B cell (primary cell): ENCODE measurements around the gene SMCR8. TPM values are rescaled to one million over a fixed set of nuclear protein-coding genes. Genes with fewer than 3 reads are reported as not detected.

Experiments
- ATAC-seq: fragments of 200-7000 bp; cut with Tn5 transposase; one replicate; pipeline ENCODE4 v1.10.0; 2021; ENCODE audit warnings: low read depth, mild to moderate bottlenecking, moderate number of reproducible peaks, moderate library complexity
- CTCF ChIA-PET: fragments of 350-600 bp; sonication (Branson Sonifier 250); formaldehyde crosslinking; loops from one replicate; lab custom pipeline; 2021; ENCODE audit warnings: antibody characterized with exemption, inconsistent platforms; lab: Charles Lee
- POLR2A ChIA-PET: fragments of 350-600 bp; sonication (Branson Sonifier 250); formaldehyde crosslinking; loops from one replicate; lab custom pipeline; 2021; ENCODE audit warnings: antibody characterized with exemption; lab: Charles Lee
- DNase-seq: peaks from one replicate; pipeline ENCODE4 v3.0.0; 2013
- H2AFZ ChIP-seq: 2 replicates; pipeline ENCODE4 v1.6.1; 2012; ENCODE audit warnings: mild to moderate bottlenecking, low read depth, low read length; ENCODE audit not compliant: insufficient read depth, poor library complexity, severe bottlenecking
- H3K27ac ChIP-seq, 2 donors: 1 replicate in 1 of 2; 2 replicates in 1 of 2; pipeline ENCODE4 v1.5.1; 2012 to 2013; ENCODE audit warnings: low read length in 2 of 2, mild to moderate bottlenecking in 2 of 2, moderate library complexity in 1 of 2
- H3K27me3 ChIP-seq, 4 experiments: fragments of 200-600 bp in 1 of 4; sonication (generic) in 1 of 4; replicated peaks in 1 of 4; 1 replicate in 2 of 4; 2 replicates in 2 of 4; pipeline versions ENCODE4 v1.6.1 to v1.7.0; 2013 to 2016; ENCODE audit warnings: low read length in 3 of 4, mild to moderate bottlenecking in 2 of 4, mixed read lengths in 1 of 4, moderate library complexity in 1 of 4; ENCODE audit not compliant: insufficient read depth in 4 of 4, control insufficient read depth in 3 of 4; ENCODE audit errors: control extremely low read depth in 1 of 4
- H3K36me3 ChIP-seq, 2 experiments: replicated peaks in 1 of 2; 1 replicate in 1 of 2; 2 replicates in 1 of 2; pipeline versions ENCODE4 v1.6.1 to v1.7.1; 2013; ENCODE audit warnings: low read length in 1 of 2; ENCODE audit not compliant: insufficient read depth in 2 of 2, control insufficient read depth in 1 of 2; ENCODE audit errors: control extremely low read depth in 1 of 2, extremely low read depth in 1 of 2
- H3K4me1 ChIP-seq, 2 donors: fragments of 200-600 bp in 1 of 2; sonication (generic) in 1 of 2; 1 replicate in 1 of 2; 2 replicates in 1 of 2; pipeline versions ENCODE4 v1.5.1 to v1.6.1; 2013 to 2017; ENCODE audit warnings: low read length in 2 of 2; ENCODE audit not compliant: control insufficient read depth in 2 of 2, insufficient read depth in 2 of 2
- H3K4me2 ChIP-seq: replicated peaks from 2 replicates; pipeline ENCODE3; 2012; ENCODE audit warnings: mild to moderate bottlenecking, low read depth, low read length; ENCODE audit not compliant: poor library complexity, severe bottlenecking
- H3K4me3 ChIP-seq, 5 experiments: fragments of 200-600 bp in 1 of 5; sonication (generic) in 1 of 5; 1 replicate in 3 of 5; 2 replicates in 2 of 5; pipeline versions ENCODE4 v1.5.1 to v1.7.0; 2011 to 2016; ENCODE audit warnings: low read length in 4 of 5, mild to moderate bottlenecking in 4 of 5, low read depth in 2 of 5, control low read depth in 1 of 5, moderate library complexity in 1 of 5; ENCODE audit not compliant: insufficient read depth in 1 of 5; ENCODE audit errors: control extremely low read depth in 1 of 5, extremely low read depth in 1 of 5
- H3K79me2 ChIP-seq: fragments of 200-600 bp; sonication (generic); one replicate; pipeline ENCODE4 v1.6.0; 2016; ENCODE audit warnings: low read length; ENCODE audit not compliant: control insufficient read depth, insufficient read depth
- H3K9ac ChIP-seq: fragments of 200-600 bp; sonication (generic); 2 replicates; pipeline ENCODE4 v1.6.1; 2017; ENCODE audit warnings: mild to moderate bottlenecking, low read length, moderate library complexity
- H3K9me3 ChIP-seq, 3 donors: one replicate each; pipeline versions ENCODE4 v1.6.1 to v1.7.1; 2013; ENCODE audit warnings: low read length in 2 of 3; ENCODE audit not compliant: control insufficient read depth in 2 of 3, insufficient read depth in 1 of 3; ENCODE audit errors: control extremely low read depth in 1 of 3
- H4K20me1 ChIP-seq: 2 replicates; pipeline ENCODE4 v1.6.0; 2012; ENCODE audit warnings: mild to moderate bottlenecking, low read length; ENCODE audit not compliant: insufficient read depth, control insufficient read depth, poor library complexity, severe bottlenecking
- H3K27ac Mint-ChIP-seq: one replicate; pipeline ENCODE4 v1.8.0; 2021; ENCODE audit warnings: mixed read lengths
- H3K27me3 Mint-ChIP-seq: one replicate; pipeline ENCODE4 v1.8.0; 2021; ENCODE audit warnings: mixed read lengths
- H3K4me1 Mint-ChIP-seq: one replicate; pipeline ENCODE4 v1.8.0; 2021; ENCODE audit warnings: mixed read lengths
- H3K4me3 Mint-ChIP-seq: one replicate; pipeline ENCODE4 v1.8.0; 2021; ENCODE audit warnings: mixed read lengths
- H3K9me3 Mint-ChIP-seq: one replicate; pipeline ENCODE4 v1.8.0; 2022; ENCODE audit warnings: mixed read lengths; ENCODE audit not compliant: insufficient read depth
- EZH2 ChIP-seq: IDR thresholded peaks from 2 replicates; pipeline ENCODE4 v1.6.1; 2012; ENCODE audit warnings: borderline replicate concordance, low read depth, mild to moderate bottlenecking, moderate library complexity, low read length; ENCODE audit not compliant: insufficient read depth, poor library complexity, severe bottlenecking
- WGBS: methylation state at CpG from one replicate; pipeline ENCODE4 v1.1.5; 2013; ENCODE audit warnings: missing lambda C conversion rate; ENCODE audit not compliant: insufficient coverage; 5-methylcytosine and 5-hydroxymethylcytosine counted together
- intact Hi-C: fragments of 100-400 bp; cut with micrococcal nuclease; formaldehyde crosslinking; loops from one replicate; pipeline ENCODE4 v1.10.0; 2022
- polyA plus RNA-seq: library from polyadenylated mRNA; depleted of rRNA; stranded (reverse); fragments of >200 nt; gene quantifications from 2 replicates; pipeline ENCODE4 v1.2.3, GENCODE V29; 2012
- total RNA-seq, 2 donors: library from RNA; stranded (reverse); fragments of 120-200 nt in 1 of 2; gene quantifications; 1 replicate in 1 of 2; 2 replicates in 1 of 2; pipeline versions ENCODE4 v1.2.3 to v1.2.4, GENCODE V29; 2013 to 2022
- TF ChIP-seq, protein P1 (sequence below): fragments of 200-600 bp; IDR thresholded peaks from one replicate; pipeline ENCODE4 v1.8.0; 2022; ENCODE audit warnings: antibody characterized with exemption, mild to moderate bottlenecking

The SMCR8 gene
- total and polyA plus RNA-seq, 2 donors (not counting 1 experiment from before 2014, with no cell fraction given): 16.2 to 48.0 TPM

GRCh38 chr17:18309202-18309601 lies 5.9 kb upstream of the SMCR8 start:
- Mint-ChIP-seq H3K4me1 (peaks cover 22% of the 10 kb centered on the region), H3K27ac (no peak overlapping the region), H3K27me3 (no peaks in the 10 kb centered on the region), H3K9me3 (no peaks in the 10 kb centered on the region), H3K4me3 (no peak overlapping the region)
- H3K9ac ChIP-seq: no peak overlapping the region
- ATAC-seq (no peak), DNase-seq (no peak)
- no peak overlapping the region for H2AFZ ChIP-seq
- TF ChIP-seq, protein P1, sequence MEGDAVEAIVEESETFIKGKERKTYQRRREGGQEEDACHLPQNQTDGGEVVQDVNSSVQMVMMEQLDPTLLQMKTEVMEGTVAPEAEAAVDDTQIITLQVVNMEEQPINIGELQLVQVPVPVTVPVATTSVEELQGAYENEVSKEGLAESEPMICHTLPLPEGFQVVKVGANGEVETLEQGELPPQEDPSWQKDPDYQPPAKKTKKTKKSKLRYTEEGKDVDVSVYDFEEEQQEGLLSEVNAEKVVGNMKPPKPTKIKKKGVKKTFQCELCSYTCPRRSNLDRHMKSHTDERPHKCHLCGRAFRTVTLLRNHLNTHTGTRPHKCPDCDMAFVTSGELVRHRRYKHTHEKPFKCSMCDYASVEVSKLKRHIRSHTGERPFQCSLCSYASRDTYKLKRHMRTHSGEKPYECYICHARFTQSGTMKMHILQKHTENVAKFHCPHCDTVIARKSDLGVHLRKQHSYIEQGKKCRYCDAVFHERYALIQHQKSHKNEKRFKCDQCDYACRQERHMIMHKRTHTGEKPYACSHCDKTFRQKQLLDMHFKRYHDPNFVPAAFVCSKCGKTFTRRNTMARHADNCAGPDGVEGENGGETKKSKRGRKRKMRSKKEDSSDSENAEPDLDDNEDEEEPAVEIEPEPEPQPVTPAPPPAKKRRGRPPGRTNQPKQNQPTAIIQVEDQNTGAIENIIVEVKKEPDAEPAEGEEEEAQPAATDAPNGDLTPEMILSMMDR: no peak
- no peak for TF ChIP-seq EZH2
- H3K4me3 ChIP-seq: no peak overlapping the region
- POLR2A ChIA-PET: no interaction called here
- intact Hi-C loops: no loop called here
- CTCF ChIA-PET: no interaction called here
- peaks cover 20% of the 10 kb centered on the region for H4K20me1 ChIP-seq
- no peaks in the 10 kb centered on the region for H3K9me3 ChIP-seq
- no CpG with 5 or more reads among the region's 4 CpGs for WGBS
- H3K4me2 ChIP-seq: no peak overlapping the region
- peaks cover 8 to 11% of the 10 kb centered on the region in 2 donors for H3K4me1 ChIP-seq
- peaks cover 41% of the 10 kb centered on the region for H3K79me2 ChIP-seq
- peaks cover 6 to 31% of the 10 kb centered on the region in 2 experiments for H3K36me3 ChIP-seq
- H3K27me3 ChIP-seq: no peaks in the 10 kb centered on the region
- H3K27ac ChIP-seq: no peak overlapping the region

- peaks cover 43 to 52% of the 10 kb centered on the region in 2 donors for H3K4me1 ChIP-seq
- CTCF ChIA-PET: interaction anchor here (0.5 to 0.7 kb wide), 2 partner anchors 28 to 48 kb away, joined by 3 to 4 read pairs; no protein-coding TSS in a partner anchor
- peaks cover 0 to 14% (median 0%) of the 10 kb centered on the region in 3 donors for H3K9me3 ChIP-seq
- Mint-ChIP-seq H3K4me3 (peak overlapping the region; percentile 96), H3K9me3 (no peaks in the 10 kb centered on the region), H3K27me3 (no peaks in the 10 kb centered on the region), H3K4me1 (peaks cover 67% of the 10 kb centered on the region), H3K27ac (peak overlapping the region; percentile 98)
- POLR2A ChIA-PET: interaction anchor here (0.7 to 1.3 kb wide), 4 partner anchors 49 to 130 kb away, joined by 3 to 4 read pairs (median 3); partner anchors contain the start of genes MIEF2 and SHMT1
- no peak for DNase-seq
- no peaks in the 10 kb centered on the region for H3K27me3 ChIP-seq
- peaks cover 57% of the 10 kb centered on the region for H4K20me1 ChIP-seq
- peak overlapping the region; percentile 74 to 98 (median 87) for H3K4me3 ChIP-seq
- H3K79me2 ChIP-seq: peaks cover 80% of the 10 kb centered on the region
- peak overlapping the region; percentile 92 for H3K9ac ChIP-seq
- whole genome bisulfite sequencing: under 1% methylated on average over 36 of the region's 39 CpGs
- intact Hi-C loops: no loop called here
- TF ChIP-seq, protein P1: no peak
- TF ChIP-seq EZH2: no peak
- peak; percentile 4 for ATAC-seq
- peak overlapping the region; percentile 88 for H3K4me2 ChIP-seq
- peak overlapping the region; percentile 91 for H2AFZ ChIP-seq
- peak overlapping the region; percentile 91 to 99 for H3K27ac ChIP-seq
- peaks cover 0 to 31% of the 10 kb centered on the region in 2 experiments for H3K36me3 ChIP-seq
Measured at GRCh38 chr17:18314059-18314730, 898 bp upstream of the SMCR8 start.
